PC-9 (cell line): ENCODE measurements around the gene FAM151A. TPM values are rescaled to one million over a fixed set of nuclear protein-coding genes. Genes with fewer than 3 reads are reported as not detected.

Experiments
- BruUV-seq: library from RNA; stranded (reverse); fragments of 400-500 nt; replicated peaks from 2 replicates; lab custom pipeline; 2021; lab: Mats Ljungman, UMichigan
- CTCF ChIA-PET: fragments of 300-600 bp; sonication (Branson Sonifier 250); formaldehyde crosslinking; loops from one replicate; lab custom pipeline; 2022; ENCODE audit warnings: antibody characterized with exemption; lab: Charles Lee
- POLR2A ChIA-PET: fragments of 300-600 bp; sonication (Branson Sonifier 250); formaldehyde crosslinking; loops from one replicate; lab custom pipeline; 2022; ENCODE audit warnings: antibody characterized with exemption; ENCODE audit not compliant: unreplicated experiment; lab: Charles Lee
- DNase-seq, 2 experiments: peaks; one replicate each; pipeline versions ENCODE4 v3.0.0 to v3.0.0-alpha.2; 2015 to 2022; ENCODE audit warnings: mixed read lengths in 1 of 2
- H2AFZ ChIP-seq: fragments of 200-600 bp; sonication (generic); 2 replicates; pipeline ENCODE4 v1.8.1; 2017; ENCODE audit warnings: antibody characterized with exemption
- H3F3A ChIP-seq: fragments of 200-600 bp; sonication (generic); 2 replicates; pipeline ENCODE4 v1.8.1; 2017; ENCODE audit warnings: antibody characterized with exemption, mild to moderate bottlenecking, low read depth; ENCODE audit not compliant: insufficient read depth
- H3K27ac ChIP-seq: fragments of 200-600 bp; sonication (generic); 2 replicates; pipeline ENCODE4 v1.6.1; 2016; ENCODE audit warnings: mixed run types
- H3K27me3 ChIP-seq: fragments of 200-600 bp; sonication (generic); 2 replicates; pipeline ENCODE4 v1.6.1; 2016; ENCODE audit warnings: low read depth, mixed run types; ENCODE audit not compliant: insufficient read depth
- H3K36me3 ChIP-seq: fragments of 200-600 bp; sonication (generic); 2 replicates; pipeline ENCODE4 v1.6.1; 2016; ENCODE audit warnings: low read depth, mixed run types
- H3K4me1 ChIP-seq: fragments of 200-600 bp; sonication (generic); replicated peaks from 2 replicates; pipeline ENCODE4 v1.6.1; 2016; ENCODE audit warnings: mixed run types; ENCODE audit not compliant: insufficient read depth
- H3K4me2 ChIP-seq: fragments of 200-600 bp; sonication (generic); 2 replicates; pipeline ENCODE4 v1.6.1; 2017; ENCODE audit warnings: mixed run types
- H3K4me3 ChIP-seq: fragments of 200-600 bp; sonication (generic); 2 replicates; pipeline ENCODE4 v1.6.1; 2016; ENCODE audit warnings: mixed run types
- H3K79me2 ChIP-seq: fragments of 200-600 bp; sonication (generic); 2 replicates; pipeline ENCODE4 v1.6.1; 2017; ENCODE audit warnings: low read depth, mixed run types
- H3K9me2 ChIP-seq: fragments of 200-600 bp; sonication (generic); 2 replicates; pipeline ENCODE4 v1.8.1; 2017; ENCODE audit warnings: mild to moderate bottlenecking; ENCODE audit not compliant: insufficient read depth
- H3K9me3 ChIP-seq: fragments of 200-600 bp; sonication (generic); 2 replicates; pipeline ENCODE4 v1.8.1; 2016; ENCODE audit warnings: low read depth; ENCODE audit not compliant: insufficient read depth
- H4K20me1 ChIP-seq: fragments of 200-600 bp; sonication (generic); 2 replicates; pipeline ENCODE4 v1.8.1; 2017; ENCODE audit not compliant: insufficient read depth
- CTCF ChIP-seq: fragments of 200-600 bp; sonication (generic); conservative IDR thresholded peaks from 2 replicates; pipeline ENCODE4 v1.6.1; 2017; ENCODE audit warnings: mixed run types, antibody characterized with exemption, mild to moderate bottlenecking, moderate library complexity
- EZH2 ChIP-seq: fragments of 200-600 bp; sonication (generic); IDR thresholded peaks from 2 replicates; pipeline ENCODE4 v1.8.0; 2017; ENCODE audit warnings: antibody characterized with exemption, low read depth
- intact Hi-C: fragments of 100-400 bp; cut with micrococcal nuclease; formaldehyde crosslinking; loops from one replicate; pipeline ENCODE4 v1.10.0; 2022; ENCODE audit not compliant: unreplicated experiment
- total RNA-seq: library from RNA; stranded (reverse); gene quantifications from 2 replicates; pipeline ENCODE4 v1.2.3, GENCODE V29; 2021

The FAM151A gene
- total RNA-seq, 1 experiment from 2014 or later = not detected

- H3K9me2 ChIP-seq = no peaks in the 10 kb centered on the region
- H3K4me3 ChIP-seq = no peak overlapping the region
- H2AFZ ChIP-seq = no peak overlapping the region
- no peak for TF ChIP-seq CTCF
- no peak for TF ChIP-seq EZH2
- BruUV-seq = no TSS peak
- H3K9me3 ChIP-seq = no peaks in the 10 kb centered on the region
- no peaks in the 10 kb centered on the region; the same call in 1 of the 2 replicates for H3K4me1 ChIP-seq
- no peak overlapping the region for H3K4me2 ChIP-seq
- ChIA-PET POLR2A (no interaction called here), CTCF (interaction anchor here (0.5 kb wide), 1 partner anchor 72 kb away, joined by 24 read pairs; no protein-coding TSS in a partner anchor)
- H3K27ac ChIP-seq = no peak overlapping the region
- H3K27me3 ChIP-seq = no peaks in the 10 kb centered on the region
- H3F3A ChIP-seq = 0 out of 2 replicates have a peak, but pooled peaks cover 3% of the 10 kb centered on the region
- H4K20me1 ChIP-seq = no peaks in the 10 kb centered on the region
- H3K36me3 ChIP-seq = no peaks in the 10 kb centered on the region
- no peaks in the 10 kb centered on the region for H3K79me2 ChIP-seq
- intact Hi-C loops = no loop called here
- no peak for DNase-seq
Observed at GRCh38 chr1:54572542-54572850, 50.8 kb downstream of the FAM151A start.

GRCh38 chr1:54571803-54572541 is 51.4 kb downstream of the FAM151A start:
- no peaks in the 10 kb centered on the region for H3K36me3 ChIP-seq
- H4K20me1 ChIP-seq = no peaks in the 10 kb centered on the region
- H3K27ac ChIP-seq = no peak overlapping the region
- no peak overlapping the region for H2AFZ ChIP-seq
- H3K4me1 ChIP-seq = peaks cover 2% of the 10 kb centered on the region
- H3K27me3 ChIP-seq = no peaks in the 10 kb centered on the region
- no peak overlapping the region for H3K4me3 ChIP-seq
- ChIA-PET CTCF (interaction anchor here (0.5 kb wide), 1 partner anchor 71 kb away, joined by 24 read pairs; no protein-coding TSS in a partner anchor), POLR2A (no interaction called here)
- TF ChIP-seq CTCF (no peak), EZH2 (no peak)
- intact Hi-C loops = no loop called here
- 0 out of 2 replicates have a peak, but pooled peaks cover 4% of the 10 kb centered on the region for H3F3A ChIP-seq
- H3K4me2 ChIP-seq = no peak overlapping the region
- BruUV-seq = no TSS peak
- DNase-seq = no peak
- no peaks in the 10 kb centered on the region for H3K9me3 ChIP-seq
- H3K79me2 ChIP-seq = no peaks in the 10 kb centered on the region
- H3K9me2 ChIP-seq = no peaks in the 10 kb centered on the region

- no TSS peak for BruUV-seq
- POLR2A ChIA-PET = interaction anchor here (0.6 kb wide), 1 partner anchor 11 kb away, joined by 3 read pairs; no protein-coding TSS in a partner anchor
- TF ChIP-seq CTCF = no peak
- TF ChIP-seq EZH2 = no peak
- H2AFZ ChIP-seq = no peak overlapping the region
- no peaks in the 10 kb centered on the region for H3K36me3 ChIP-seq
- H4K20me1 ChIP-seq = no peaks in the 10 kb centered on the region
- no peak overlapping the region for H3K4me2 ChIP-seq
- H3K79me2 ChIP-seq = no peaks in the 10 kb centered on the region
- no peak overlapping the region for H3K27ac ChIP-seq
- no peaks in the 10 kb centered on the region for H3K27me3 ChIP-seq
- H3K4me1 ChIP-seq = peaks cover 8% of the 10 kb centered on the region
- H3K4me3 ChIP-seq = no peak overlapping the region
- DNase-seq = no peak
- H3K9me2 ChIP-seq = no peaks in the 10 kb centered on the region
- H3K9me3 ChIP-seq = no peaks in the 10 kb centered on the region
- intact Hi-C loops = no loop called here
- CTCF ChIA-PET = no interaction called here
- 0 out of 2 replicates have a peak, but pooled peaks cover 10% of the 10 kb centered on the region for H3F3A ChIP-seq
Observed at GRCh38 chr1:54571326-54571725, 52.0 kb downstream of the FAM151A start.
